H4 (cell line): ENCODE results near the gene PRICKLE2. TPM values are rescaled to one million over a fixed set of nuclear protein-coding genes. Genes with fewer than 3 reads are reported as not detected.
A peak's percentile ranks its signal among the peaks of the same experiment; 100 is the strongest.

ENCODE experiments used
- DNase-seq: peaks from one replicate; pipeline ENCODE4 v3.0.0-alpha.2; 2015; ENCODE audit warnings: low spot score
- total RNA-seq: library from RNA; depleted of rRNA; stranded (reverse); fragments of >200 nt; shearing (Covaris generic); gene quantifications from 2 replicates; pipeline ENCODE4 v1.2.3, GENCODE V29; 2014

The PRICKLE2 gene
- total RNA-seq, 1 experiment from 2014 or later = 3.1 TPM

DNA sequence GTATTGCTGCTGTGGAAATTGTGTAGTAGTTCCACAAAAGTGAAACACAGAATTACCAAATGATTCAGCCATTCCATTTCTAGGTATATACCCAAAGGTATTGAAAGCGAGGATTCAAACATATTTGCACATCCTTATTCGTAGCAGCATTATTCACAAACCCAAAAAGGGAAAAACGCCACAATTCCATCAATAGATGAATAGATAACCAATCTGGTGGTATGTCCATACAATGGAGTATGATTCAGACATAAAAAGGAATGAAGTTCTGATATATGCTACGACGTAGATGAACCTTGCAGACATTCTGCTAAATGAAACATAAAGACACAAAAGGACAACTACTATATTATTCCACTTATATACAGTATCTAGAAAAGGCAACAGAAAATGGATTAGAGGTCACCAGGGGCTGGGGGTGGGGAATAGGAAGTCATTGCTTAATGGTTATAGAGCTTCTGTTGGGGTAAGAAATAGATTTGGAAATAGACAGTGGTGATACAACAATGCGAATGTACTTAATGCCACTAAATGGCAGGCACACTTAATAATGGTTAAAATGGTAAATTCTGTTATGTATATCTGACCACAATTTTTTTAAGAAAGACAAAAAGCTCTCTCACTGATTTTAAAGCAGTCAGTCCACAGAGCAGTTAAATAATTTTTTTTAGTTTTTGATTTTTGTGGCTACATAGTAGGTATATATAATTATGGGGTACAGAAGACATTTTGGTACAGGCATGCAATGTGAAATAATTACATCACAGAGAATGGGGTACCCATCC lies 150.2 kb downstream of the PRICKLE2 start:
- no peak for DNase-seq

DNA sequence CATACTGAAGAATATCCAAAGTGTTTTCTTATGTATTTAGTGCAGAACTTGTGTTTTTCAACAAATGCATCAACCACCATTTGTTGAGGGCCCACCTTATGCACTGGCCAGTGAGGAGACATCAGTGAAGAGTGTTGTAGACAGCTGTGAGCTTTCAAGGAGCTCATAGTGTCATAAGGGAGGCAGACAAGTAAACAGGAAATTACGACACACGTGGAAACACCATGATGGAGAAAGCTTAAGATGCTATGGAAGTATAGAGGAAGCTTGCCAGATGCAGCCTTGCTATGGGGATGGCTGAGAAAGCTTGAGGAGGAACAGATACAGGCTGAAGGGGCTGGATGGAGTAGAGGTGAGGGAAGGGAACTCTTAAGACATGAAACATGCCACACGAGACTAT lies 151.2 kb downstream of the PRICKLE2 start:
- peak; percentile 20 for DNase-seq

DNA sequence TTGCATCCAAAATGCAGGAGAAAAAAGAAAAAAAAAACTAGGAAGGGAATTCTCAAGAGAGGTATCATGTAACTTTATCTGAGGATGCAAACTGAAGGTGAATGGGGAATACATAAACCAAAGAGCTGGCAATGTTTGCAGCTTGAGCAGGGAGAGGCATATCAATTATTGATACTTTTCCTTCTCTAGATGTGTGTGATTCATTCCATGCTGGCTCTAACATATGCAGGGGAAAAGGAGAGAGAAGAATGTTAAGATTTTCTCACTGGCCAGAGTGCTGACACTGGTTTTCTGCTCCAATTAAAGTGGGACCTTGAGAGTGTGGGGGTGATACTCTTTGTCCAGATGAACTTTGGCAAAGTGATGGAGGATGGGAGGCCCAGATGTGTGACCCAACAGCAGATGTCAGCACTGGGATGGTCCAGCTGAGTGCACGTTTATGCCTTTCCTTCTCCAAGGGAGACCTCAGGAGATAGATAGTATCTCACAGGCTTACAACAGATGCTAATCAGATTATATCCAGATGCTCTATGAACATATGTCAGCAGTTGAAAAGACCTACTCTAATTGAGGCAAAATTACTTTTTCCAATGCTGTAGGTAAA lies 152.0 kb downstream of the PRICKLE2 start:
- DNase-seq = no peak

DNA sequence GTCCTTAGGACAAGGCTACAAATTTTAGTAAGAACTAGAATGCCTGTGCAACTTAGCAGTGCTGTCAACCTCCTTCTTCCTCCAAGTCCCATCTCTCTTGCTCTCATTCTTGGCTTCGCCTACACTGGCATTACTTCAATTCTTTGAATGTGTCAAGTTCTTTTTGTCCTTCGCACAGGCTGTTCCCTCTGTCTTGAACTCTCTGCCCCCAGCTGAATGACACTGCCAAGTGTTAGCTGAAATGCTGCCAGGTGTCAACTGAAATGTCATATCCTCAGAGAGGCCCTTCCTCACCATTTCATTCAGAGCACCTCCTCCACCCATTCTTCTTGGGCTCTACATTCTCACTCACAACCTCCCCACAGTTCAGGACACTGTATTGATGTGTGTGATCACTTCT lies 153.1 kb downstream of the PRICKLE2 start:
- no peak for DNase-seq

DNA sequence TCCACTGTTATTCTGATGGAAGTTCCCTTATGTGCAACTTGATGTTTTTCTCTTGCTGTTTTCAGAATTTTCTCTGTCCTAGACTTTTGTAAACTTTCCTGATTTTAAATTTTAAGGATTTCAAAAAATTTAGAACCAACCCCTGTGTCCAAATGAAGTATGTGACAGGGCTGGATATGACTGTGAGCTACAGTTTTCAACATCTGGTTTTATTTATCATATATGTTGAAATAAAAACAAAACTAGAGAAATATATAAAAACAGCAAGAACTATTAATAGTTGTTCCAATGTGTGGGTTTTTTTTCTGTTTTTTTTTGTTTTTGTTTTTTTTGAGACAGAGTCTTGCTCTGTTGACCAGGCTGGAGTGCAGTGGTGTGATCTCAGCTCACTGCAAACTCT lies 154.6 kb downstream of the PRICKLE2 start:
- DNase-seq = no peak

DNA sequence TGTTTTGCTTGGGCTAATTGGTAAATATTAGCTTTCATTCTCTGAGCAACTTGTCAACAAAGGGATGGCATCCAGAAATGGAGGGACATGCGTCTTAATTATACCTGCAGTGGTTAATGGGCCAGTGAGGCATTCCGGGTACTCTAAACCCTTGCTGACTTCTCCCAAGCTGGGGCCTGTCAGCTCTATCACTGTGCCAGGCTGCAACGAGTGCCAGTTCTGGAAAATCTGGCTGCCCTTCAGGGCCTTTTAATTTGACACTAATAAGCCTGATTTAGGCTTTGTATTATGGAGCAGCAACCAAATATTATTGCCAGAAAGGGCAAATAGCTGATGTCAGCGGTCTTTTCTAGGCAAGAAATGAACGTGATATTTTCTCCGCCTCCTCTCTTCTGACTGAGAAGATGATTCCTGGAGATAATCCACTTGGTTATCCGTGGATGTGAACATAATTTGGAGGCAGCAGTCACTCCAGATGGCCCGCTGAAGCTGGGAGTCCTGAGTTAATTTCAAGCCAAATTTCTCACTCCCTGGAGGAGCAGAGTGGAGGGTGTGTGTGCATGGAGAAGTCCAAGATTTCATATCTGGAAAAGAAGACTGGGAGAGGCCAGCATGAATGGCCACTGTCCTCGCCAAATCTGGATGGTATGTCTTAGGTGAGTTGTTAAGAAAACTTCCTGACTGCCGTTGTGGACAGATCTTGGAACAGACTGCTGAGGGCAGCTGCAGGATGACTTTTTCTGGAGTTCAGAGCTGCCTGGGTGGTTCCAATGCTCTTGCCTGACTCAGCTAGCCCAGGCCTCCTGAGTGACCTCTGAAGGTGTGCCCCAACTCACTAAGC lies 157.5 kb downstream of the PRICKLE2 start:
- DNase-seq = no peak

DNA sequence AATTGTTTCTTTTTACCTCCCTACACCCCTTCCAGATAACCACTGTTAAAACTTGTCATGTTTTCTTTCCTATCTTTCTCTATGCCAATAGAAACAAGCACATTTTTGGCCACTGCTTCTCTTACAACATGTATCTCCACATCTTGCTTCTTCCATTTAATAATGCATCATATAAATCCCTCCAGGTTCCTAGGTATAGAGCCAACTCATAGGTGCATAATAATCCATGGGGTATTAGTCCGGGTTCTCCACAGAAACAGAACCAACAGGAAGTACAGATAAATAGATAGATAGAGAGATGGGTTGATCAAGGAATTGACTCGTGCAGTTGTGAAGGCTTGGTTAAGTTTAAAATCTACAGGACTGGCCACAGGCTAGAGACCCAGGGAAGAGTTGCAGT lies 160.5 kb downstream of the PRICKLE2 start:
- no peak for DNase-seq

DNA sequence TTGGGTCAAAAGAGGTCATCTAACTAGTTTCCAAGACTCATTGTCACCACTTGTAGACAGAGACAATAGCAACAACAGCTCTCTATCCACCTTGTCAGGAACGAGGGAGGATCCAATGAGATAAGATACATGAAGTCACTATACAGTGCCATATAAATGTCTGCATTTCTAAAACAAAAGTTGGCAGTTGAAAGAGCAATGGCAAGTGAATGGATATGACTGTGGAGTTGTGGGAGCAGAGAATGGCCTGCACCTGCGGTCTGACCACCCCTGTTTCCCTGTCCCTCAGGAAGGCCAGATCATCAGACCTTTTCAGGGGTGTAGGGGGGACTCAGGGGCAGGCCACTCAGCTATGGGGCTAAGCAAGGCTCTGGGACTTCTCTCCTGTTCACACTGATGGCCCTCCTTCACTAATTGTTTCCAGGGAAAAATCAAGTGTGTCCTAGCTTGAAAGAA lies 161.3 kb downstream of the PRICKLE2 start:
- no peak for DNase-seq

DNA sequence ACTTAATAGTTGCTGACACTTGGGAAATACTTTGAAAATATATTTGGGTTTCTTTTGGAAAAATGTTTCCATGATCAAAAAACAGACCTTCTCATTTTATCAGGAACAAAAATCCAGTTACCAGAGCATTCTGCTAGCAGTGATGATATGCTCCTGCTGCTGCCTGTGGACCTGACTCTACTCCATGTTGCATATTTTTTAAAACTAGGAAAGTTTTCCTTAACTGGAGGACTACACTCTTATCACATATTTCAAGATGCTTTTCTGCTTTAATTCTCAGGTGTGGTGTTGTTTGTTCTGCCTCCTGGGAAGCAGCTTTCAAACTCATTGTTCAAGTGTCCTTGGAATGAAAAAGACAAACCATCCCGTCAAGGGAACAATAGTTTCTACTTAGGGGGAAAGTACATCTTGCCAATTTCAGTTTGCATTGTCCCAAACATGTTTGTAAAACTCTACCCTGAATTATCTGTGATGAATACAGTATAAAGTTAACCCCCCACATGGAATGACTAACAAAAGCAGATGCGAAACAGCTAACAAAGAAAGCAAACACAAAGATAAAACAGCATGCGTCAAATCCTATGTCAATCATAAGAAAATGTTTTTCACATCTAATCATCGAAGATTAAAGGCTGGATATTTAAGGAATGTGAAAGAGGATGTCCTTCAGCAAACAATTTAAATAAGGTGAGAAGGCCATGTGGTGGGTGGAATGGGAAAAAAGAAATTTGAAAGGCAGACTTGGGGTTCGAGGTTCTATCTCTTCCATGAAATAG lies 161.9 kb downstream of the PRICKLE2 start:
- DNase-seq = no peak

DNA sequence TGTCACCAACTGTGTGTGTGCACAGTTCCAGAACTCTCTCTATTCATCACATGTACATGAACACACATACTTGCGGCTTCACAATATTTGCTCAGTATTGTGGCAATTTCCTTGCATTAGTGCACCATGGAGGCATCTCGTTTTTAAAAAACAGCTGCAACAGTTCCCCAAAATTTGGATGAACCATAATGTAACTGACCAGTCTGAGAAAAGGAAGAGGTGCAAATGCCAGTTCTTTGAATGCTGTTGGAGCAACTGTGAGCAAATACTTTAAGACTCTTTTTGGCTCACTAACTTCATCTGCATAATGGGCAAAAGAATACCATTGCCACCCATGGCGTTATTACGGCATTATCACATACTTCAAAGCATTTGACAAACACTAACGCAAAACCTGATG lies 163.6 kb downstream of the PRICKLE2 start:
- no peak for DNase-seq

DNA sequence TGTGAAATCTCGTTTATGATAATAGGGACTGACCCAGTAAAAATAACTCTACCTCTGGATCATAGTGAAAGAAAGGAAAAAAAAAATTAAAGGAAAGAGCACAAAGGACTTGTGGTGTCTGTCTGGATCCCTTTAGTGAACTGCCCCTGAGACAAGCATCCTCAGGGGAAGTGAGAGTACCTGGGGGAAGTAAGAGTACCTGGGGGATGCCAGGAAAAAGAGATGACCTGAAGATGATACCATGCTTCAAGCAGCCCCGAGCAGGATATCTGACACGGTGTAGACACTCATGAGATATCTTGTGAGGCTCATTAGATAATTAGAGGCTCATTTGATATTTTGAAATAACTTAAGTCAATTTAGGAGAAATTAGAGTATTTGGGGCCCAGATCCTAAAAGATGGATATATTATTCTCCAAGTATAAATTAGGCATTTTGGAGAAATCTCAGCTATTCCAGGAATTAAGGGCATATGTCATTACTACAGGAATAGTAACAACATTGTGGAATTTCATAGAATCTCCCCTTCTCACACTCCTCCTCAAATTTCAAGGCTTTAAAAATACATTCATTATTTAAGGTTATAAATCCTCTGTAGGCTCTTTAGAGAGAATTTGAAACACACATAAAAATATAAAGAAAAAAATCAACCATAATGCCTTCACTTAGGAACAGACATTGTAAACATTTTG lies 165.6 kb downstream of the PRICKLE2 start:
- DNase-seq = no peak

DNA sequence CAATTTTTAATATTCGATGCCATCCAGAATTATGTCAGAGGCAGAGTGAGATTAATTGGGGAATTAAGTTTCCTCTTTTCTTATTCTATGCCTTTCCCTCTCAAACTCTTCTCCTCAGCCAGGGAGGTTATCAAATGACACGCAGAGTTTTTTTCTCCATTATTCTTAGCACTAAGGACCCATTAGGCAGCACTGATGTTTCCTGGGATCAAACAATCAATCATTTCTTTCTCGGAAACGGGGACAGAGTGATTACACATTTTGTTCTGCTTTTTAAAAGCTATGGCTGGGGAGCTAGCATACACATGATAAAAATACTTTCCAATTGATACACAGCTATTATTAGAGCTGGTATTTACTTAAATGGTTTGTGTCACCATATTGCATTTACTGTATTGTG lies 166.7 kb downstream of the PRICKLE2 start:
- no peak for DNase-seq

DNA sequence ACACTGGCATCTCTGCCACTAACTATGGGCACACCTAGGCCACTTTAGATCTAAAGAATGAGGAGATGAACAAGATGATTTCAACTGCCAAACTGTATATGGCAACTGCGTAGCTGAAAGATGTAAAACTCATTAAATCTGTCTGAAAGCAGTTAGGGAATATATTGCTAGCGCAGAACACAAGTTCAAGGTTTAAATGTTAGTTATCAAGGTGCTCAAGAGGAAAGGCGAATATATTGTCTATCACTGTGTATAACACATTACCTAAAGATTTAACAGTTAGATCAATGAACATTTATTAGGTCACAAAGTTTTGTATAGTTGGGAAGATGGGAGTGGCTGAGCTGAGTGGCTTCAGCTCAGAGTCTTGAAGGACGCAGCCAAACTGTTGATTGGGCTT lies 168.0 kb downstream of the PRICKLE2 start:
- no peak for DNase-seq

DNA sequence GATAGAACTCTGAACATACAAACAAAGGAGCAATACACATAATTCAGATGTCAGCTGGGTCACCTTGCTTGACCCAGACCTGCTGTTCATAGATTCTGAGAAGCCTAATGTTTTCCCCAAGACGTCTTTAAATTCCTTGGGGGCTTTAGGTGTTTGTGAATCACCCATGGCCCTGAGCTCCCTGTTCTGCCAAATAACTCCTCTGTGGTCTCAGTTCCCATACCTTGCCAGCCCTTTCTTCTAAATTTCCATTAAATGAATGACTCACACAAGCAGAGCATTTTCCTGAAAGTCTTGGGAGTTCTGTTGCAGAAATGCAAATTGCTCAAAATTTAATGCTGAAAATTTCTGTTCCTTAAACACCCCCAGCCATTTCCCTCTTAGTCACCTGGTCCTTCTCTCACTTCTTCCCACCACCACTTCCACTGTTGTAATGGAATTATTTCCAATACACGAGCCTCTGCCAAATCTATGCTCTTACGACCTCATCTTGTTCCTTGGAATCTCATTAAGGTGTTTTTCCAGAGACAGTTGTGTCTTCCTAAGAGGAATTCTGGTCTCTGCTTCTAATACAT lies 168.6 kb downstream of the PRICKLE2 start:
- peak; percentile 18 for DNase-seq

DNA sequence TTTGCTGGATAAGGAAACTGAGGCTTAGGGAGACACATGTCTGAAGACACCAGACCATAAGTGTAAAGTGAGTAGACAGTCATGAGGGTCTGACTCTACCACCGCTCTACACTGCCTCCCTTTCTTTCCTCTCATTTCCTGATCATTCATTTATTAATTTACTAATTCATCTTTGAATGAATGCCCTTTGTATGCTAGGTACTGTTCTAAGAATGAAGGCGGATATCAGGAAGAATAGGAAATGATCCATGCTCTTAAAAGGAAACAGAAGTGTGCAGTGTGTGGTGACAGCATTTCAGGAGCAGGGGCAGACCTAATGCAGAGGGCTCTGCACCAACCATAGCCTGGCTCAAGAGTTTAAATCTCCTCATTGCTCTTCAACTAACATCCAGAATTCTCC lies 170.2 kb downstream of the PRICKLE2 start:
- no peak for DNase-seq

DNA sequence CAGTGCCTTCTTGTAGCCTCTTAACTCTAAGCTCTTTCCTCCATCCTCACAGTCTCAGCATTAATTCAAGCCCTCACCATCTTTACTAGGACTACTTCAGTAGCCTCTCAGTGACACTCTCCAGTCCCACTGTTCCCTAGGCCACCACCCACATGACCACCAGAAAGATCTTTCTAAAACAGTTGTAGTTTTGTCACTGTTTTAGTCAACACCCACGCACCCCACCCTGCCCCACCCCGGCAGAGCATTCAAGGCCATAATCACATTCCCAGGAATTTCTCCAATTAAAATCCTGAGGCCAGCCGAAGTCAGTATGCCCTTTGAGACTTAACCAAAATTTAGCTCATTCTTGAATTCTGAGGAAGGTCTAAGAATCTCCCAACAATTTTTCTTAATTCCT lies 170.8 kb downstream of the PRICKLE2 start:
- no peak for DNase-seq

DNA sequence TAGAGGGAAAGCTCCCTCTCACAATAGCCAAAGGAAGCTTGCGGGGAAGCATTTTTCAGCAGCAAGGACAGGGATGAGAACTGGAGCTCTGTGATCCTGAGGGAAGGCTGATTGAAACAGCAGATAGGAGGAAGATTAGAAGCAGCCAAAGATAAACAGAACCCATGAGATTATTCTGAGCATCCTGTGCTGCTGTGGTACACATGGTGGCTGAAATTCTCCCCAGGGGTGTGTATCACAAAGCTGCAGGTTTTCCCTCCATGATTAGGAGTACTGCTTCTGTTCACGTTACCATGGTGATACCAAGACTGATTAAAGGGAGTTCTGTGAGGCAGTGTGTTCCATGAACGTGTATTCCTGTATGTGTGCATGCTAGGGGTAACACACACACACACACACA lies 171.7 kb downstream of the PRICKLE2 start:
- no peak for DNase-seq

DNA sequence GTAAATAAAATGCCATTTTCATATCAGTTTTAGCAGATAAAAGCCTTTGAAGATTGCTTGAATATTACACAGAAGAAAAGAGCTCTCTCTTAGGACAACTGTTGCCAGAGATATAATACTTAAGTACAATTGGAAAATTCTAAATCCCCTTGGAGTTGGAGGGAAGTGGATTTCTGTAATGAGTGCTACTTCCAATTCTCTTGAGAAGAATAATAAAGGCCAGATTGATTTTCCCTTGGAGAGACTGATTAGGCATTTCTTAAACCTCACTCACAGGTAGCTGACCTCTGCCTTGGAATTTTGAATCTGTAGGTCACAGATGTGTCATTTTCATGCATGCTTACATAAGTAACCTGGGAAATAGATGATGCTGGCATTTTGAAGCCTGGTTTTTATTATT lies 172.1 kb downstream of the PRICKLE2 start:
- DNase-seq = no peak

DNA sequence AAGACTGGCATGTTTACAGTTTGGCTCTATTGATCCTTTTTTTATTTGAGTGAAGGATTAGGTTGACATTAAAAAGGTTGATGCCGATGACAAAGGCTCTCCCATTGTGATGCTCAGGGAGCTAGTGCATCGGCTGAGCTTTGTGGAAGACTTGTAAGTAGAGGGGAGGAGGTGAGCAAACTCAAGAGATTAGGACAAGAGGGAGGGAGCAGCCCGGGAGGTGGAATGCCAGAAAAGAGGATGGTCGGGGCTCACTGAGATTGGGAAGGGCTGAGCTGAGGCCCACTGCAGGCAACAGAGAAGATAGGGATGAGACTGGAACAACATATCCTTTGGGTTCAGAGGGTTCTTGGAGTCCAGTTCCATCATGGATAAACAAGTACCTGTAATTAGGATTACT lies 175.4 kb downstream of the PRICKLE2 start:
- DNase-seq = no peak

DNA sequence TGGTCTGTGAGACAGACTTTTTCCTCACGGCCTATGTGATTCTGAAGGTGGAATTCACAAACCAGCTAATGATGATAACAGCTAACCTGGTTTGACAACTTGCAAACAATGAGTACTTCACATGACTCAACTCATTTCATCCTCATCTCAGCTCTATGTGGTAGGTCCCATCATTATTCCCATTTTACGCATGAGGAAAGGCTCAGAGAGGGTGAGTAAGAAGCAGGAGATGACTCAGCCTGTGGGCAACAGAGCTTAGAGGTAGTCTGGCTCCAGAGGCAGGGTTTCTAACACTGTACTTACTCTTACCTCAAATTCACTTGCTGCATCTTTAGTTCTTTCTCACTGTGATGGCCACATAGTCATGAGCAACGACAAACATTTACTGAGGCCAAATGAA lies 176.1 kb downstream of the PRICKLE2 start:
- no peak for DNase-seq

DNA sequence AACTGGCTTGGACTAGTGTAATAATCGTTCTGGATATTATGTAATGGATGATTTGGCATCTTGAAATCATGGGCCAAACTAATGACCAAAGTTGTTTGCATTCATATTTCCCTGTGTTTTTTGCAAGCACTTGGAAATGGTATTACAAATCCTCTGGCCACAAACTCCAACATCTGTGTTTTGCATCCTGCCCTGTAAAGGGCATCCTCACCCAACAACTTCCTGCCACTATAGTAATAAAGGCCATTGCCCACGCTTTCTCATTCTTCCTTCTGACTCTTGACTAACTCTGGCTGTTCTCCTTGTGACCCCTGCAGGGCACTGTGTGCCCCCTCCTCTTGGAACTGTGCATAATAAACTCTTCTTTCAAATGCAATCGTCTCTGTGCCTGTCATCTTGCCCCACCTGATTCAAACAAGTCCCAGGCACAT lies 176.6 kb downstream of the PRICKLE2 start:
- peak; percentile 9 for DNase-seq
